GM19395 (cell line): Measurements from ENCODE around the gene HAX1.
"Not testable (repeated sequence)": the region's sequence is repeated elsewhere in the genome, so short reads cannot be mapped to it uniquely, and the experiment has no call there.

Source experiments
- ATAC-seq: cut with Tn5 transposase; IDR thresholded peaks from one replicate; pipeline ENCODE4 v1.9.1; 2021; ENCODE audit warnings: mild to moderate bottlenecking, moderate library complexity; ENCODE audit not compliant: unreplicated experiment

HAX1 gene

DNA sequence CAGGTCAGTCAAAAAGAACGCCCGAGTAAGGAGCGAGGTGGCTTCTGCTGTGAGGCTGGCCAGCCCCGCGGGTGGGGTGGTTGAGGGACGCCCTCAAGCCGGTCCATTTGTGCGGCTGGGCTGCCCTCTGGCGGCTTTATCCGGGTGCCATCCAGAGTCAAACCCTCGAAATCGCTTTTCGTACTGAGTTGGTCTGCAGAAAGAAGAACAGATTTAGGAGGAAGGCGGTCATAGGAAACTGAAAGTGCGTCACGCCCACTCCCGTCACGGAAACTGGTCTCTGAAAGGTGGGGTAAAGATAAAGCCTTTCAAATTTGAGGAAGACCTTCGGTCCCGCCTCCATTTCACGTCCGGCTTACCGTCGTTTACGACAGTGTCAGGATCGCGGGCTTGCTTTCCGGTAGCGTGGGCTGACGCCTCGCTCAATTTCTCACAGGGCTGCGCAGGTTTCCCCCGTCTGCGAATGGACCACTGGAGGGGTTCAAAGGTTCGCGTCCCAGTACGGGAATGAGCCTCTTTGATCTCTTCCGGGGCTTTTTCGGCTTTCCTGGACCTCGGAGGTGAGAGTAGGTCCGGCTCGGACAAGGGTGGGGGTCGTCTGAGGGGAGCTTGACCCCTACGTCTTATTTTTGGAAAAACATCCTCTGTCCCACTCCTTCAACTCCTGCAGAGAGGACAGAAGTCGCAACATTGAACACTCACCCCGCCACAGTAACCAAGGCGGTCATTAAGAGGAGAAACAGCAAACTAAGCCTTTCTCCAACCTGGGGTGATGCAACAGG is at the start of gene HAX1:
HAX1 (plus strand) TSS at position 413 of the 782 bp plus-strand sequence; CDS start at position 508, 95 bp downstream.
- peak; percentile 82 for ATAC-seq

DNA sequence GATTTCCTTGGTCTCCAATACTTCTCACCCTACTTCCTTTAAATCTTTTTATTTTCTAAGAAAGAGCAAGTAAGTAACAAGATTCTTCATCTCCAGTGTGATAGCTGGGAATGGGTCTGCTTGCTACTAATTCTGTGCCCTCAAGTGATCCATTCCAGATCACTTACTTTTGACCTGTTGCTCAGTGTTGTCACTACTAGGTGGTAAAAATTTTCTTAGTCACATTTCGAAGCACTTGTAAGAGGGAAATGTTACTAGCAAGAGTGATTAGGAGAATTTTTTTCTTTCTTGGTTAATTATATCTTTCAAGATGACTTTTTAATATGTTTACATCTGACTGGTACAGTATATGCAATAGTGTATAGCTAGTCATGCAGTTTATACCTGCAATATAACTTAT is 49.5 kb upstream of the HAX1 start:
- ATAC-seq, result no peak

DNA sequence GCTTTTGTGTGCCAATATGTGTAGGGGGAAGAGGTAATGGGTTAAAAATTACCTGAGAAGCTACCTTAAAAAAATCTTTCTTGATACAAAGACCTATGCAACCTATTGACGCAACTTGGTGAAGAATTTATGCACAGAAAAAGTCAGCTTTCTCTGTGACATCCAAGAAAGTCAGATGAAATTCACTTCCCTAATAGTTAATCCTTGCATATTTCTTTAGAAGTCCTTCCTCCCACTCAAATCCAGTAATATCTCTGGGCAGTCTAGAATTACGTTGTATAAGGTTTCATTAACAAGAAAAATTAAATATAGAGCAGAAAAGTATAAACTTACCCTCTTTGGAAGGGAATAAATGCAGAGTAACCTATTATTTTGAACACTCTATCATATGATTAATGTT is 48.8 kb upstream of the HAX1 start:
- no peak for ATAC-seq

DNA sequence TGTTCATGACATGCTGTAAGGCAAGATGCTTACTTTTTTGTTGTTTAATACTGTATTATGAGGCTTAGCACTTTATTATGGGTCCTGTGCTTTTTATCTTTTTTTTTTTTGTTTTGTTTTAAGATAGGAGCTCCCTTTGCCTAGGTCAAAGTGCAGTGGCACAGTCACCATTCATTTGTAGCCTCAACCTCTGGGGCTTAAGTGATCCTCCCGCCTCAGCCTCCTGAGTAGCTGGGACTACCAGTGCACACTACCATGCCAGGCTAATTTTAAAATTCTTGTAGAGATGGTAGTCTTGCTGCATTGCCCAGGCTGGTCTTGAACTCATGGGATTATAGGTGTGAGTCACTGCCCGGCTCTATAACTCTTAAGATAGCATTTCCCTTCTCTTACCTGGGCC is 47.1 kb upstream of the HAX1 start:
- no peak for ATAC-seq

DNA sequence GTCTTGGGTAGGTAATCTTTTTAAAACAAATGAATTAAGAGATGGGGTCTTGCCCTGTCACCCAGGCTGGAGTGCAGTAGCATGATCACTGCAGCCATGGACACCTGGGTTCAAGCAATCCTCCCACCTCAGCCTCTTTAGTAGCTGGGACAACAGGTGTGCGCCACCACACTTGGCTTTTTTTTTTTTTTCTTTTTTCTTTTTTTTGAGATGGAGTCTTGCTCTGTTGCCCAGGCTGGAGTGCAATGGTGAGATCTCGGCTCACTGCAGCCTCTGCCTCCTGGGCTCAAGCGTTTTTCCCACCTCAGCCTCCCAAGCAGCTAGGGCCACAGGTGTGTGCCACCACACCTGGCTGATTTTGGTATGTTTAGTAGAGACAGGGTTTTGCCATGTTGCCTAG is 41.3 kb upstream of the HAX1 start:
- ATAC-seq, result not testable (repeated sequence)

DNA sequence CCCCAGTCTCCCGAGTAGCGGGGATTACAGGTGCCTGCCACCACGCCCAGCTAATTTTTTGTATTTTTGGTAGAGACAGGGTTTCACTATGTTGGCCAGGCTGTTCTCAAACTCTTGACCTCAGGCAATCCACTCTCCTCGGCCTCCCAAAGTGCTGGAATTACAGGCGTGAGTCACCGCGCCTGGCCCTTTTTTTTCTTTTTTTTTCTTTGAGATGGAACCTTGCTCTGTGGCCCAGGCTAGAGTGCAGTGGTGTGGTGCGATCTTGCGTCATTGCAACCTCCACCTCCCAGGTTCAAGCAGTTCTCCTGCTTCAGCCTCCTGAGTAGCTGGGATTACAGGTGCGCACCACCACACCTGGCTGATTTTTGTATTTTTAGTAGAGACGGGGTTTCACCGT is 39.3 kb upstream of the HAX1 start:
- not testable (repeated sequence) for ATAC-seq

DNA sequence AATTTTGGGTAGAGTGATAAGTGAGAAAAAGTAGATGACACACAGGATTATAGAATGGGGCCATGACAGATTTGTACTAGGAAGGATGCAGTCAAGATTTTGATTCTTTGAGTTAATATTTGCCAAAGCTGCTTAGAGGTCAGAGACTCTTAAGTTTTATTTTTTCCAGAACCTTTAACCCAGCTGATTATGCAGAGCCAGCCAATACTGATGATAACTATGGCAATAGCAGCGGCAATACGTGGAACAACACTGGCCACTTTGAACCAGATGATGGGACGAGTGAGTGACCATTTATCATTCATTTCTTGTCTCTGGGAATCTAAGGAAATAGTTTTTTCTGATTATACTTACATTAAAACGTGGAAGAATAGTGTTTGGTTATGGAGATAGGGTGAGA is 35.6 kb upstream of the HAX1 start:
- no peak for ATAC-seq

DNA sequence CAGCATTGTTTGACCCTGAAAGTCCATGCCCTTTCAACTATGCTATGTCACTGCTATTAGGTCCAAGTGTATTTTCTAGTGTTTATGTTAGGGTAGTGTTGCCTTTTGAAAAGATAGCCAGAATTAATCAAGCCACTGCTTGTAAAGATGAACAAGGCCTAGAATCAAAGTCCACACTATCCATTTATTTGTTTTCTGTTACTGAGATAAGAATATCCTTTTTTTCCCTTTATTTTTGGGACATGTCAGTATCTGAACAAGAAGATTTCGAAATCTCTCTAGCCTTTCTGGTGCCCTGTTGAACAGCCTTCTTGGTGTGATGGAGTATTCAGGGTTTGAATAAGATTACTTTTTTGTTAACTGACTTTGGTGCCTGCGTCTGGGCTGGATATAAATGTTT is 35.0 kb upstream of the HAX1 start:
- ATAC-seq, result no peak

DNA sequence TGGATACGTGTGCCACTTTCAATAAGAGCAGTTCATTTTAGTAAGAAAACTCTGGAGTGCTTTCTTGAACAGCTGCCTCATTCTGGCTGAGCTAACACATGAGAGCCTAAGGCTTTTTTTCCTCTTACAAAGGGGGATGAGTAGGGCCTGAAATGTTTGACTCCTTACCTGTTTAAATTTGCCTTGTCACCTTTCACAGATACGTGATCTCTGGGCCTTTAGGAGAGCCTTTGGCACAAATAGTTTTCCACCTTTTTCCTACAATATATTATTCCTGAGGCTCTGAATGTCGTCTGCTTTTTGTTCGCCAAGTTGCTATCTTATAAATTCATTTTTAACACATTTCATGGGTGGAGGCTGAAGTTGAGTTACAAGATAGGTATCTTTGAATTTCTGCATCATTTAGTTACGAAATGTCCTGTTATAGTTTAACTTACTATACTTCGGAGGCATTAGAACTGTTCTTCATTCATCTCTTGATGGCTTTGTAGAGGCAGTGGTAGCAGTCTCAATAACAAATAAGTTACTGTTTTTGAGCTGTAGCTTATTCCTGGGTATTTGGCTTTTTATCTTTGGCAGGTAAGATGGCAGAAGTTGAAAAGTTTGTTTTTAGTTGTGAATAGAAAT is 34.4 kb upstream of the HAX1 start:
- ATAC-seq, result no peak

DNA sequence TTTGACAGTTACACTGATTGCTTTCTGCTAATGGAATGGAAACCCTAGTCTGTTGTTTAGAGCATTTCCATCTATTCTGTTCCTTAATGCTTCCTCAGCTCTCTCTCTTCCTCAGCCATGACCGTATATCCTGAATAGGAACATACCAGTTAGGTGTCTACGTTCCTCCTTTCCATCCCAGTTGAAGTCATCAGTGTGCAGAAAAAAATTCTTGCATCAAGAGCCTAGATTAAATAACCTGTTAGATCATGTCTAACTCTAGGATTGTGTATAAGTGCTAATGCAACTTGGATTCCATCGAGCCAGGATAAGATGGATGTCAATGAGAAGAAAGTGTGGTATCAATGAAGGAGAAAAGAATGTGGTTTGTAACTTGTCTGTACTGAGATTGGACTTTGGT is 32.9 kb upstream of the HAX1 start:
- no peak for ATAC-seq

DNA sequence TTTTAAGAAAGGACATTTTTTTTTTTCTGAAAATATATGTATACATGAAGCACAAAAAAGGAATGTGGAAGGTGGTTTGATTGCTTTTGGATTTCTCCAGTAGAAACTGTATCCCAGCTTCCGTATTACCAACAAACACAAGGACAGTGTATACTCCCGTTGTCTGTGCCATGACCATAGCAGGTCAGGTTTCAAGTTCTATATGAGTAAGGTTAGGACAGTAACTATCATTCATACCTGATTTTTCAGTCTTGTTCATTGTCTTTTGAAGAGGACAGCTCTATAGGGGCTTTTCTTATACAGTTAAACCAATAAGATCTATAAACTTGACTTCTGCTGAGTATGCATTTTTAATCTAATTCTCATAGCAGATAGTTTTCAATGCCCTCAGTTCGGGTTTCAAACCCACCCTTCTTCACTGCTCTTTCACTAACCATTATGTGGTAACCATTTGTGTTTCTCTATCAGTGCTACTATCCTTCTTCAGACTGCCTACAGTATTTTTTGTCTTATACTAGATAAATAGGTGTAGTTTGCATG is 32.1 kb upstream of the HAX1 start:
- no peak for ATAC-seq

DNA sequence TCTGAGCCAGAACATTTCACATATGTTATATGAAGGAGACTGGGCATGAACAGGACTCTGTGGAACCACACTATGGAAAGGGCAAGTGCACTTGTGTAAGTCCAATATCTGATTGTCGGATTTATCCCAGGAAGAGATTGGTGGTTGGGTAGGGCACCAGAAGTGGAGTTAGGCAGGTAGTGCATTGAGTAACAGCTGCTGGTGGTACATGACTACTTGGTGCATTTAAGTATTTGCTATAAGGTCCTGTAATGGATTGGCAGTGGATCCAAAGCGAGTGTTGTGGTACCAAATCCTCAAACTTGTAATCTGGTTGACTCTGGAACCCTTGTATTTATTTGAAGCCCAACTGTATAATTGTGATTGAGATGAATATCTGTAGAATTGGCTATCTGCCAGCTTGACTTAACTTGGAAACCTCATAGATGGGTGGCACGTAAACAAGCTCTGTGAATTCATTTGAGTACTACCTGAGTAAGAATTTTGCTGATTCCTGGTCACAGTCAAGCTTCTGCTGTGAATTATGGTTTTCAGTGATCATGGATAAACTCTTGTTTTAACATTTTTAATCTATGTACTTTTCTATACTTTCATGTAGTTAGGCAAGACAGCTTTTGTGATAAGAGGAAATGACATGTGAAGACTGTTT is 30.6 kb upstream of the HAX1 start:
- no peak for ATAC-seq

DNA sequence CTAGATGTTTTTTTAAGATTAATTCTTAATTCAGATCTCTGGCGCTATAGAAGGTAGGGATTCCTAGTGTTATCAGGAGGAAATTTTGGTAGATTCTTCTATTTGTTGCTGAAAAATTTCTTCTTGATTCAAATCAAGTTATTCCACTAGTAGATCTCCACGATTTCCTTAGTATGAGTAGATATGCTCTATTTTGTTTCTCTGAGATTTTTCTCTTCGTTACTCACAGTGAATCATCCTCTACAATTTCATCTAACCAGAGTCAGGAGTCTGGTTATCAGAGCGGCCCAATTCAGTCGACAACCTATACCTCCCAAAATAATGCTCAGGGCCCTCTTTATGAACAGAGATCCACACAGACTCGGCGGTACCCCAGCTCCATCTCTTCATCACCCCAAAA is 18.8 kb upstream of the HAX1 start:
- ATAC-seq, result no peak

DNA sequence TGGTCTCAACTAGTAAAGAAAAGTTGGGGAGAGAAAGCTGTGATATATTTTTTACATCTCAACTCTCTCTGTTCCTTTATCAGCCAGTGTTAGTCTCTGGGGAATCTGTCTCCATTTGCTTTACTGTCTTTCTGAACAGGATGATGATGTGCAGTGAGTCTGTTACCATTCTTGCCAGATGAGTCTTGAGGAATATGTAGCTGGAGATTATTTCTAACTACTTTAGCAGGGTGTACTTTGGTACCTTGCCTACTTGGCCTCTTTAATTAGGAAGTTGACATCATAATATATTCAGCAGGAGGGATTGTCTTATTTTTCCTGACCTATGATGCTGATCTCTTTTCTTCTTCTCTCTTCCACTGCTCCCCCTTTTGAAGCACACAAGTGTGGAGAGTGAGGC is 15.7 kb upstream of the HAX1 start:
- ATAC-seq, result no peak

DNA sequence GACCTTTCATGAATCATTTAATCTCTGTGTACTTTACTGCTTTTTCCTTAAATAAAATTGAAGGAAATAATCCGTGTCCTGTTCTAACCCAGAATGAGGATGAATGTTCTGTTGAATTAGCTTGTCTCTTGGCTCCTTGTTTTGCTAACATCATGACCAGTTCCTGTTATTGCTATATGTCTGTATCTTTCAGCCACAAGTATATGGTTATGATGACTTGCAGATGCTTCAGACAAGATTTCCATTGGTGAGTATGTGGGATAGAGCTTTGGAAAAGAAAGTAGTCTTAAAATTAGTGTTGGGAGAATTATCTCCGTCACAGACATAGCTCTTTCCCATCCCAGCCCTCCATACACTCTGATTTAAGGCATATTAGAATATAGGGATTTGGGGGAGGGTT is 13.6 kb upstream of the HAX1 start:
- ATAC-seq, result no peak

DNA sequence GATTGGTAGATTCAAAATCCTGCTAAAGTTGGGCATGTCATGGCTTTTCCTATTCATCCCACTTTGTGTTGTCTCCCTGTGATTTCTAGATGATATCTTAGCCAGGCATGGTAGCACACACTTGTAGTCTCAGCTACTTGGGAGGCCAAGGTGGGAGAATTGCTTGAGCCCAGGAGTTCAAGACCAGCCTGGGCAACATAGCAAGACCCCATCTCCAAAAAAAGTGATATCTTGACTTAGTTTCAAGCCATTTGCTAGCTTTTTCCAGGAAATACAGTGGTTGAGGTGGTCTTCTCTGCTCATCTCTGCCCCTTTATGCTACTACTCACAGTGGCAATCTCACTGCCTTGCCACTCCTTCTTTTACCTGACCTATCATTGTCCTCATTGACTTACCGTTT is 12.3 kb upstream of the HAX1 start:
- ATAC-seq, result no peak

DNA sequence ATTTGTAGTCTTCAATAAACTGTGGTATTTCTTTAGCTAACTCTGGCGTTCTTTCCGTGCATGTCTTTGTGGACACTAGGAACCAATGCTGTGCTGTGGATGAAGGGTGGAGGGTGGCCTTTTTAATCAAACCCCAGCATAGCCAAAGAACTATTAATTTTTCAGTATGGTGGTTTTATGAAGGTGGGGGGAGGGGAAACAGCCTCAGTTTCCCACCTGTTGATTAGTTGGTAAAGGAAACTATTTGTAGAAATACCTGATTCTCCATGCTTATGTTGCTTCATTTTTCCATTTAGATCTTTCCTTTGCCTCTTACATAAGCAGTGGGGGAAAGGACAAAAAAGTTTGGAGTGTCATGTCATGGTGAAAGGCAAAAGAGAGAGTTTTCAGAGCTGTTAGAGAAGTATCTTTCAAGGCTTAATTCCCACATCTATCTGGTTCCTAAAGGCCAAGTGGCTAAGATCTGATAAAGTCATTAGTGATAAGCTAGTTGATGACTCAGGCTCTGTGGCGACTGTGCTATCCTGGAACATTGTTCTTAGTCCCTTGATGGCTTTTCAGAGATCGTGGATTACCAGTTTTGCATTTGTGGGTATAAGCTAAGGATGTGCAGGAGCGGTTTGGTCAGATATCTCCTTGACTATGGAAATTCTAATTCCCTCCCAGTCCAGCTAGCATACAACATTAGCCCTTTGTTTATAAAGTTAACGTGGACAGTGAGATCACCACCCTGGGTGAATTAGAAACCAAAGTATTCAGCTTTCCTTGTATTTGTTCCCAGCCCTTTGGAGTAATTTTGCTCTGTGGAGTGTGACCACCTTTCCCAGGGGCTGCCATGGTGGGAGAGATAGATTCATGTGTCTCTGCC is 8.7 kb upstream of the HAX1 start:
- no peak for ATAC-seq

DNA sequence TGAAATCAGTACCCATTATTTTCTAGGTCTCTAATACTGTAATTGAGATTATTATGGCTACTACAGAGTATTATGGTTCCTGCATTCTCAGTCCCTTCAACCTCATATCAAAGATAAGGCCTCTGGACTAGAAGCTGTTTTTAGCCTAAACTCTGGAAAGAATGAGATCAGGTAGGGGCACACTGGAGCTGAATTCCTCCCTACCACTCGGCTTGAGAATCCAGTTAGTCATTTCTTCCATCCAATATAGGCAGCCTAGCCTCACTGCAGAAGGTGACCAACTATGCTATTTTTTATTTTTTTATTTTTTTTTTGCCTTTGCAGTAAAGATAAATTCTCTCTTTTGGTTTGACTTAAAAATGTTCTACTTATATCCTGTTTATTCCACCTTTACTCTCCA is 8.0 kb upstream of the HAX1 start:
- ATAC-seq, result no peak

DNA sequence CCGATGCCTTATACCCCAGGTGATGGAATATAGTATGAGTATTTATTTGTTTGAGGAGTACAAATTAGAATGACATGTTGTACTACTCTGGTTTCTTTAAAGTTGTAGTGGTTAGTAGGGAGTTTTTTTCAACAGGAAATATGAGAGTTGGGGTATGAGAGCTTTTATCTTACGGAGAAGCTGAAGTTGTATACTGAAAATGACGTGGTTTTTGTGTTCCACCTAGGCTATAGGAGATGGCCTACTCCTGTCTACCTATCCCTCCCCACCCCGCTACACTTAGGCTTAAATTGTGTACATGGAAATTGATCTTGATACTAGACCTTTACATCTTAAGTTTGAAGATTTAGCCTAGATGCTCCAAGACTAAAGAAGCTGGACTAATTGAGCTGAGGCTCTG is 6.8 kb upstream of the HAX1 start:
- ATAC-seq, result no peak

DNA sequence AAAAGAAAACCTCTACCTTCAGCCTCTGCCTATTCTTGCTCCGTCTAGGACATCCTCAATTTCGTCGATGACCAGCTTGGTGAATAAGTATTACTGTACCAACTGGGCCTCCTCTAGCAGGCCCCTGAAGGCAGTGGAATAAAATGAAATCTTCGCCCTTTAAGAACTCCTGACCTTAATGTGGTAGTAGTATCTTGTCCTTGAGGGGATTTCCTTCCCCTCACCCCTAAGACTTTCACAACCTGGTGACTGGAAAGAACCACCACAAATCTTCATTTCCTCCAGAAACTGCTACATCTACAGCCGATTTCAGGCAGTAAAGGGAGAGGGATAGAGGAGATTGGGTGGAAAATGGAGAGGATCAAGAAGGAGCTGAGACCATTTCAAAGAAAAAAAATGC is 1.6 kb upstream of the HAX1 start:
- ATAC-seq, result no peak

DNA sequence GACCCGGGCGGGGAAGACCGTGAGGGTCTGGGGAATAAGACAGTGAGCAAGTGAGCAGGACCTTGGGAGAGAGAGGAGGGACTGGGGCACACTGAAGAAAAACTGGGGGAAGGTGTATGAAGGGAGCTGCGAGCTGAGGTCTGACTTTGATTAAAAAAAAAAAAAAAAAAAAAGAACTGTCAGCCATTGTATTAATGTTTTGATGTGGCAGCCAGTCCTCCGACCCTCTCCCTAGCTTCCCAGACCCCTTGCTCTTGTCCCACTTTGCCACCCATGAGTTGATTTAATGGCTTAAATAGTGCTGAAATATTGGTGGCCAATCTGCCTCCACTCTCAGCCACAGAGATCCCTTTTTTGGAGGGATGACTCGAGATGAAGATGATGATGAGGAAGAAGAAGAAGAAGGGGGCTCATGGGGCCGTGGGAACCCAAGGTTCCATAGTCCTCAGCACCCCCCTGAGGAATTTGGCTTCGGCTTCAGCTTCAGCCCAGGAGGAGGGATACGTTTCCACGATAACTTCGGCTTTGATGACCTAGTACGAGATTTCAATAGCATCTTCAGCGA is 652 bp downstream of the HAX1 start:
- ATAC-seq, result no peak
